Ovary (tissue), 9 donors: ENCODE data around the gene PRPF38B. TPM values are rescaled to one million over a fixed set of nuclear protein-coding genes. Genes with fewer than 3 reads are reported as not detected.
"Not testable (repeated sequence)": the region's sequence is repeated elsewhere in the genome, so short reads cannot be mapped to it uniquely, and the experiment has no call there.

Source experiments
- DNase-seq, 5 donors: peaks; one replicate each; pipeline ENCODE4 v3.0.0-alpha.2; 2019 to 2020
- H3K27ac ChIP-seq, 2 donors: fragments of 200-600 bp; one replicate each; pipeline versions ENCODE4 v1.5.1 to v1.8.0; 2019 to 2022
- H3K27me3 ChIP-seq: fragments of 200-600 bp; one replicate; pipeline ENCODE4 v1.8.0; 2022
- H3K36me3 ChIP-seq: fragments of 200-600 bp; sonication (generic); one replicate; pipeline ENCODE4 v1.5.1; 2019
- H3K4me1 ChIP-seq: one replicate; pipeline ENCODE4 v1.8.1; 2013; ENCODE audit warnings: mild to moderate bottlenecking, moderate library complexity; ENCODE audit not compliant: insufficient read depth
- H3K4me3 ChIP-seq: fragments of 200-600 bp; sonication (generic); one replicate; pipeline ENCODE4 v1.5.1; 2017
- H3K9me3 ChIP-seq, 2 donors: fragments of 200-600 bp in 1 of 2; sonication (generic) in 1 of 2; one replicate each; pipeline versions ENCODE4 v1.5.1 to v1.8.1; 2013 to 2019; ENCODE audit warnings: mild to moderate bottlenecking in 1 of 2, moderate library complexity in 1 of 2
- CTCF ChIP-seq, 3 donors: fragments of 450-650 bp in 2 of 3; fragments of 200-600 bp in 1 of 3; IDR thresholded peaks; one replicate each; pipeline versions ENCODE4 v1.5.1 to v1.8.0; 2016 to 2022; ENCODE audit warnings: antibody characterized with exemption in 3 of 3, mild to moderate bottlenecking in 1 of 3
- EP300 ChIP-seq: sonication (generic); formaldehyde crosslinking; IDR thresholded peaks from one replicate; pipeline ENCODE4 v1.6.1; 2017; ENCODE audit warnings: antibody characterized with exemption
- POLR2A ChIP-seq: fragments of 450-650 bp; IDR thresholded peaks from one replicate; pipeline ENCODE4 v1.6.1; 2017; ENCODE audit warnings: antibody characterized with exemption, mild to moderate bottlenecking, moderate library complexity
- WGBS, 3 donors: extraction: QIAGEN DNeasy Blood & Tissue Kit in 1 of 3; methylation state at CpG; one replicate each; pipeline versions ENCODE4 v1.1.5 to v1.1.7; 2013 to 2017; 5-methylcytosine and 5-hydroxymethylcytosine counted together
- intact Hi-C, 4 donors: fragments of 100-400 bp; cut with DNase I; formaldehyde crosslinking; loops; one replicate each; pipeline versions ENCODE4 v1.11.0 to v1.15.1; 2022 to 2023
- polyA plus RNA-seq, 2 donors: library from polyadenylated mRNA; stranded (reverse); fragments of 200-250 nt in 1 of 2; fragments of 350-450 nt in 1 of 2; fragmentation: Illumina TruSeq in 1 of 2; extraction: RNeasy Lipid Tissue Mini Kit (QIAGEN cat#74804) in 1 of 2; gene quantifications; one replicate each; pipeline ENCODE4 v1.2.3, GENCODE V29; 2013 to 2014
- total RNA-seq, 7 donors: library from RNA; depleted of rRNA in 2 of 7; stranded (reverse); fragments of >200 nt in 2 of 7; fragmentation: NEBNext Ultra II Directional in 3 of 7; extraction: Animal tissue kit (Norgen Biotek cat#: 25700) in 3 of 7; gene quantifications; one replicate each; pipeline versions ENCODE4 v1.1.0 to v1.2.4, GENCODE V29; 2016 to 2023
- donor health status: DM: no; HTN: no; CAD: no; lungs with moderate emphysema.
- donor health status: DM: no; HTN: no; CAD: no.
- donor health status: Bipolar disorder and iron deficiency.
- donor health status: DM: yes; HTN: yes; CAD: no.
- donor health status: DM: no; HTN: no; CAD: no.
- donor health status: DM: yes; HTN: yes; CAD: no.

Gene PRPF38B
- total and polyA plus RNA-seq, 9 donors = 16.5 to 36.2 (median 29.4) TPM

- Histone ChIP-seq H3K27ac (no peak overlapping the region), H3K4me3 (no peak overlapping the region), H3K4me1 (no peaks in the 10 kb centered on the region), H3K36me3 (no peaks in the 10 kb centered on the region), H3K9me3 (no peaks in the 10 kb centered on the region), H3K27me3 (no peaks in the 10 kb centered on the region)
- no peak for DNase-seq
- 88 to 93% (median 89%) methylated on average over 2 of the region's 2 CpGs for WGBS, 3 donors
- intact Hi-C loops = no loop called here
- TF ChIP-seq POLR2A = no peak
- no peak for TF ChIP-seq CTCF (IDR thresholded peaks at IDR 0.05)
- no peak for TF ChIP-seq EP300
Measured at GRCh38 chr1:108671143-108671542, 21.0 kb upstream of the PRPF38B start.

DNA sequence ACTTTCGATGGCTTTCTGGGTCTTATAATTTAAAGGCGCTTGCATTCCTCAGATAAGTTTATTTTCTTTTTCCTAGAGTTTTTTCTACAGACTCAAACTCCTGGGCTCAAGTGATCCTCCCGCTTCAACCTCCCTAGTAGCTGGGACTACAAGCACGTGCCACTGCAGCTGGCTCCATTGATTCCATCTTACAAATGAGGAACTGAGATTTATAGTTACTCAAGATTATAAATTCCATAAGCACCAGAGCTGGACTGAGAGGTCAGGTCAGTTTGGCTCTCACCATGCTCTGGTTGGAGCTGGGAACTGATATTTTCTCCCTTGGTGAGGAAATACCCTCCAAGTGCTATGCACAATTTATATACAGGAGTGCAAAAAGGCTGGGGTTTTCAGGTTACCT is 13.4 kb upstream of the PRPF38B start:
- intact Hi-C loops = no loop called here
- no peak for DNase-seq
- 20 to 25% (median 20%) methylated on average over 4 of the region's 4 CpGs for WGBS, 3 donors
- H3K27me3 ChIP-seq = no peaks in the 10 kb centered on the region
- H3K27ac ChIP-seq = no peak overlapping the region
- TF ChIP-seq CTCF (IDR thresholded peaks at IDR 0.05) = no peak
- no peak for TF ChIP-seq POLR2A
- TF ChIP-seq EP300 = no peak
- no peaks in the 10 kb centered on the region for H3K9me3 ChIP-seq
- H3K4me3 ChIP-seq = no peak overlapping the region
- H3K36me3 ChIP-seq = no peaks in the 10 kb centered on the region
- H3K4me1 ChIP-seq = no peaks in the 10 kb centered on the region

GRCh38 chr1:108679586-108680213 is 12.4 kb upstream of the PRPF38B start:
- WGBS, 3 donors = 70 to 77% (median 74%) methylated on average over 10 of the region's 10 CpGs
- Histone ChIP-seq H3K9me3 (no peaks in the 10 kb centered on the region), H3K4me1 (no peaks in the 10 kb centered on the region), H3K27me3 (no peaks in the 10 kb centered on the region), H3K27ac (no peak overlapping the region), H3K4me3 (no peak overlapping the region), H3K36me3 (no peaks in the 10 kb centered on the region)
- TF ChIP-seq CTCF (IDR thresholded peaks at IDR 0.05) = no peak
- no peak for TF ChIP-seq POLR2A
- peak; percentile 11 for TF ChIP-seq EP300
- intact Hi-C loops = no loop called here
- no peak for DNase-seq

- H3K27ac ChIP-seq, H3K4me1 ChIP-seq, H3K36me3 ChIP-seq, H3K4me3 ChIP-seq, intact Hi-C loops, DNase-seq, H3K27me3 ChIP-seq, H3K9me3 ChIP-seq: not testable (repeated sequence)
- 62 to 68% (median 67%) methylated on average over 4 of the region's 4 CpGs for WGBS, 3 donors
Measured at GRCh38 chr1:108681701-108682100, 10.4 kb upstream of the PRPF38B start.

GRCh38 chr1:108685529-108685928 is 6.6 kb upstream of the PRPF38B start:
- Histone ChIP-seq H3K4me1 (no peaks in the 10 kb centered on the region), H3K4me3 (no peak overlapping the region), H3K27me3 (no peaks in the 10 kb centered on the region), H3K9me3 (no peaks in the 10 kb centered on the region), H3K27ac (no peak overlapping the region), H3K36me3 (no peaks in the 10 kb centered on the region)
- TF ChIP-seq POLR2A (no peak), CTCF (IDR thresholded peaks at IDR 0.05) (no peak), EP300 (no peak)
- intact Hi-C loops = no loop called here
- no peak for DNase-seq
- 69 to 78% (median 74%) methylated on average over 1 of the region's 1 CpG for WGBS, 3 donors
